LNCaP clone FGC (cell line): ENCODE results near the gene MRPL1.

Experiments
- DNase-seq: peaks from one replicate; pipeline ENCODE4 v3.0.0-alpha.2; 2011; ENCODE audit warnings: low read depth
- H3K4me3 ChIP-seq: 2 replicates; pipeline ENCODE4 v1.5.1; 2011; ENCODE audit warnings: mild to moderate bottlenecking, low read depth, low read length, control low read depth
- CTCF ChIP-seq: IDR thresholded peaks from 2 replicates; pipeline ENCODE4 v1.5.1; 2012; ENCODE audit warnings: mild to moderate bottlenecking; ENCODE audit not compliant: control insufficient read depth, insufficient read depth; ENCODE audit errors: extremely low read depth

The MRPL1 gene

GRCh38 chr4:77989968-77990367 lies 127.3 kb downstream of the MRPL1 start:
- DNase-seq, result no peak
- TF ChIP-seq CTCF, result no peak
- no peak overlapping the region for H3K4me3 ChIP-seq

- DNase-seq, result no peak
- TF ChIP-seq CTCF, result no peak
- no peak overlapping the region for H3K4me3 ChIP-seq
Measured at GRCh38 chr4:77990456-77990855, 127.8 kb downstream of the MRPL1 start.

GRCh38 chr4:77990904-77991358 lies 128.3 kb downstream of the MRPL1 start:
- H3K4me3 ChIP-seq, result no peak overlapping the region
- no peak for TF ChIP-seq CTCF
- DNase-seq, result no peak

GRCh38 chr4:77992581-77992980 lies 130.0 kb downstream of the MRPL1 start:
- DNase-seq, result no peak
- TF ChIP-seq CTCF, result no peak
- H3K4me3 ChIP-seq, result no peak overlapping the region

- no peak for DNase-seq
- peak; percentile 58 for TF ChIP-seq CTCF
- no peak overlapping the region for H3K4me3 ChIP-seq
Measured at GRCh38 chr4:77994194-77994721, 131.6 kb downstream of the MRPL1 start.

GRCh38 chr4:77996076-77996475 lies 133.4 kb downstream of the MRPL1 start:
- no peak for DNase-seq
- H3K4me3 ChIP-seq, result no peak overlapping the region
- TF ChIP-seq CTCF, result no peak

GRCh38 chr4:78001531-78001930 lies 138.9 kb downstream of the MRPL1 start:
- H3K4me3 ChIP-seq, result no peak overlapping the region
- DNase-seq, result no peak
- TF ChIP-seq CTCF, result no peak
